H1 (cell line): ENCODE measurements around the gene ZGLP1. TPM values are rescaled to one million over a fixed set of nuclear protein-coding genes. Genes with fewer than 3 reads are reported as not detected.

Source experiments
- CTCF ChIA-PET: fragments of 300-600 bp; sonication (Branson Sonifier 250); formaldehyde crosslinking; loops from one replicate; lab custom pipeline; 2021; ENCODE audit not compliant: partially characterized antibody; lab: Charles Lee
- POLR2A ChIA-PET: fragments of 300-600 bp; sonication (Branson Sonifier 250); formaldehyde crosslinking; loops from one replicate; lab custom pipeline; 2021; ENCODE audit warnings: inconsistent platforms; ENCODE audit not compliant: partially characterized antibody; lab: Charles Lee
- DNase-seq, 2 experiments: peaks; one replicate each; pipeline versions ENCODE4 v3.0.0 to v3.0.0-alpha.2; 2010 to 2022; ENCODE audit warnings: low spot score in 2 of 2, low read depth in 1 of 2, mixed read lengths in 1 of 2
- FAIRE-seq: peaks from 2 replicates; lab custom pipeline; 2011; peaks lifted over from hg19 to GRCh38; lab: Jason Lieb, UNC
- H2AFZ ChIP-seq: 2 replicates; pipeline ENCODE4 v1.8.1; 2012; ENCODE audit warnings: low read length, inconsistent platforms
- H2AK5ac ChIP-seq: 2 replicates; pipeline ENCODE4 v1.6.1; 2013; ENCODE audit warnings: low read depth, low read length
- H2BK120ac ChIP-seq: replicated peaks from 2 replicates; pipeline ENCODE3; 2013; ENCODE audit warnings: low read depth, low read length, inconsistent platforms
- H2BK12ac ChIP-seq: 2 replicates; pipeline ENCODE4 v1.6.1; 2013; ENCODE audit warnings: low read depth, low read length
- H2BK15ac ChIP-seq: 2 replicates; pipeline ENCODE4 v1.6.1; 2013; ENCODE audit warnings: low read length
- H2BK20ac ChIP-seq: 2 replicates; pipeline ENCODE4 v1.6.1; 2013; ENCODE audit warnings: low read length
- H2BK5ac ChIP-seq: 2 replicates; pipeline ENCODE4 v1.6.1; 2013; ENCODE audit warnings: low read depth, low read length
- H3K14ac ChIP-seq: 2 replicates; pipeline ENCODE4 v1.6.1; 2013; ENCODE audit warnings: inconsistent platforms; ENCODE audit not compliant: insufficient read length
- H3K18ac ChIP-seq: 2 replicates; pipeline ENCODE4 v1.6.1; 2013; ENCODE audit warnings: low read length; ENCODE audit errors: extremely low read depth
- H3K23ac ChIP-seq: 2 replicates; pipeline ENCODE4 v1.6.1; 2013; ENCODE audit warnings: inconsistent platforms; ENCODE audit not compliant: insufficient read length
- H3K23me2 ChIP-seq: 2 replicates; pipeline ENCODE4 v1.6.1; 2013; ENCODE audit warnings: low read depth, low read length
- H3K27ac ChIP-seq: 2 replicates; pipeline ENCODE4 v1.6.1; 2011; ENCODE audit warnings: low read depth, low read length, inconsistent platforms
- H3K27me3 ChIP-seq, 4 experiments: replicated peaks in 1 of 4; 1 replicate in 1 of 4; 2 replicates in 3 of 4; pipeline versions ENCODE4 v1.6.1 to v1.8.1; 2011 to 2013; ENCODE audit warnings: low read length in 3 of 4, mild to moderate bottlenecking in 3 of 4, inconsistent platforms in 2 of 4, mixed read lengths in 2 of 4, moderate library complexity in 1 of 4; ENCODE audit not compliant: control insufficient read depth in 3 of 4, insufficient read depth in 3 of 4; ENCODE audit errors: extremely low read depth in 1 of 4
- H3K36me3 ChIP-seq, 4 experiments: 2 replicates each; pipeline versions ENCODE4 v1.6.1 to v1.8.1; 2011 to 2013; ENCODE audit warnings: mild to moderate bottlenecking in 4 of 4, low read length in 3 of 4, moderate library complexity in 2 of 4, control low read depth in 1 of 4, inconsistent platforms in 1 of 4; ENCODE audit not compliant: insufficient read depth in 4 of 4, control insufficient read depth in 2 of 4
- H3K4ac ChIP-seq: replicated peaks from 2 replicates; pipeline ENCODE3; 2013; ENCODE audit warnings: low read length, low read depth, mixed read lengths, inconsistent platforms; ENCODE audit not compliant: insufficient read length
- H3K4me1 ChIP-seq, 4 experiments: replicated peaks in 1 of 4; 1 replicate in 1 of 4; 2 replicates in 3 of 4; pipeline versions ENCODE4 v1.6.1 to v1.8.1; 2011 to 2013; ENCODE audit warnings: low read length in 3 of 4, inconsistent platforms in 2 of 4, mixed read lengths in 1 of 4; ENCODE audit not compliant: insufficient read depth in 4 of 4, control insufficient read depth in 3 of 4
- H3K4me2 ChIP-seq, 2 experiments: 2 replicates each; pipeline versions ENCODE4 v1.6.1 to v1.8.1; 2011 to 2013; ENCODE audit warnings: low read depth in 2 of 2, low read length in 2 of 2, control low read depth in 1 of 2, inconsistent platforms in 1 of 2, mild to moderate bottlenecking in 1 of 2; ENCODE audit not compliant: insufficient read depth in 1 of 2
- H3K4me3 ChIP-seq, 4 experiments: fragments of 200-600, 300-600 bp in 1 of 4; sonication (generic), shearing (Covaris generic), sonication (Bioruptor Twin) in 1 of 4; 2 replicates each; pipeline versions ENCODE4 v1.5.1 to v1.8.1; 2011 to 2016; ENCODE audit warnings: low read length in 4 of 4, low read depth in 3 of 4, control low read depth in 2 of 4, inconsistent platforms in 2 of 4, mild to moderate bottlenecking in 2 of 4, mixed read lengths in 1 of 4, moderate library complexity in 1 of 4; ENCODE audit not compliant: insufficient read depth in 2 of 4; ENCODE audit errors: extremely low read depth in 1 of 4
- H3K56ac ChIP-seq: replicated peaks from 2 replicates; pipeline ENCODE3; 2013; ENCODE audit warnings: low read depth, mild to moderate bottlenecking, mixed read lengths, low read length, inconsistent platforms; ENCODE audit not compliant: insufficient read length
- H3K79me1 ChIP-seq: 2 replicates; pipeline ENCODE4 v1.6.1; 2013; ENCODE audit warnings: low read depth, low read length, control low read depth
- H3K79me2 ChIP-seq, 2 experiments: 2 replicates each; pipeline versions ENCODE4 v1.6.1 to v1.8.1; 2012 to 2013; ENCODE audit warnings: low read length in 2 of 2, mild to moderate bottlenecking in 2 of 2, inconsistent platforms in 1 of 2; ENCODE audit not compliant: insufficient read depth in 2 of 2, control insufficient read depth in 1 of 2
- H3K9ac ChIP-seq, 4 experiments: replicated peaks in 1 of 4; 1 replicate in 1 of 4; 2 replicates in 3 of 4; pipeline versions ENCODE4 v1.6.1 to v1.8.1; 2011 to 2013; ENCODE audit warnings: low read depth in 3 of 4, low read length in 3 of 4, control low read depth in 2 of 4, mild to moderate bottlenecking in 2 of 4, moderate library complexity in 2 of 4, inconsistent platforms in 1 of 4; ENCODE audit errors: extremely low read depth in 1 of 4
- H3K9me3 ChIP-seq, 2 experiments: 2 replicates each; pipeline versions ENCODE4 v1.6.1 to v1.8.1; 2012 to 2013; ENCODE audit warnings: mild to moderate bottlenecking in 2 of 2, moderate library complexity in 2 of 2, control low read depth in 1 of 2, inconsistent platforms in 1 of 2, low read depth in 1 of 2, low read length in 1 of 2, mixed read lengths in 1 of 2; ENCODE audit not compliant: insufficient read depth in 2 of 2
- H4K20me1 ChIP-seq, 2 experiments: replicated peaks in 1 of 2; 2 replicates each; pipeline versions ENCODE3 to v1.8.1; 2011 to 2013; ENCODE audit warnings: inconsistent platforms in 2 of 2, low read length in 2 of 2, mild to moderate bottlenecking in 1 of 2; ENCODE audit not compliant: insufficient read depth in 2 of 2, control insufficient read depth in 1 of 2
- H4K5ac ChIP-seq: 2 replicates; pipeline ENCODE4 v1.6.1; 2013; ENCODE audit warnings: low read length, low read depth, mixed read lengths, inconsistent platforms; ENCODE audit not compliant: insufficient read length
- H4K8ac ChIP-seq: 2 replicates; pipeline ENCODE4 v1.8.0; 2013; ENCODE audit warnings: mild to moderate bottlenecking, moderate library complexity, low read length, inconsistent platforms; ENCODE audit not compliant: insufficient read depth; ENCODE audit errors: extremely low read depth
- H4K91ac ChIP-seq: replicated peaks from 2 replicates; pipeline ENCODE3; 2013; ENCODE audit warnings: low read length, mixed read lengths, inconsistent platforms; ENCODE audit not compliant: insufficient read length
- CHD2 ChIP-seq: IDR thresholded peaks from 2 replicates; pipeline ENCODE4 v1.6.1; 2012; ENCODE audit warnings: low read length, improper control_type of control experiment
- HDAC6 ChIP-seq: IDR thresholded peaks from one replicate; pipeline ENCODE4 v1.7.1; 2012; ENCODE audit warnings: low read depth, mild to moderate bottlenecking, inconsistent platforms, low read length, moderate library complexity
- JUND ChIP-seq: IDR thresholded peaks from 2 replicates; pipeline ENCODE4 v1.6.1; 2011; ENCODE audit warnings: mild to moderate bottlenecking, improper control_type of control experiment, low read length
- NANOG ChIP-seq: IDR thresholded peaks from 2 replicates; pipeline ENCODE4 v1.6.1; 2011; ENCODE audit warnings: low read length, low read depth, mild to moderate bottlenecking, inconsistent platforms; ENCODE audit not compliant: insufficient read depth, poor library complexity, severe bottlenecking
- POLR2A ChIP-seq, 2 experiments: IDR thresholded peaks; 1 replicate in 1 of 2; 2 replicates in 1 of 2; pipeline ENCODE4 v1.6.1; 2011; ENCODE audit warnings: low read depth in 2 of 2, low read length in 2 of 2, mild to moderate bottlenecking in 2 of 2; ENCODE audit errors: control extremely low read depth in 1 of 2
- POU5F1 ChIP-seq: IDR thresholded peaks from 2 replicates; pipeline ENCODE4 v1.6.1; 2011; ENCODE audit warnings: low read depth, mild to moderate bottlenecking, low read length, moderate library complexity
- RFX5 ChIP-seq: IDR thresholded peaks from 2 replicates; pipeline ENCODE4 v1.6.1; 2011; ENCODE audit warnings: low read depth, low read length, improper control_type of control experiment, borderline replicate concordance
- SIRT6 ChIP-seq: IDR thresholded peaks from one replicate; pipeline ENCODE4 v1.7.1; 2012; ENCODE audit warnings: low read length, inconsistent platforms
- SIX5 ChIP-seq: IDR thresholded peaks from 2 replicates; pipeline ENCODE4 v1.6.1; 2011; ENCODE audit warnings: mild to moderate bottlenecking, low read depth, low read length
- SP2 ChIP-seq: IDR thresholded peaks from 2 replicates; pipeline ENCODE4 v1.6.1; 2012; ENCODE audit warnings: mild to moderate bottlenecking, low read length, inconsistent platforms
- WGBS, 2 experiments: shearing (Covaris generic) in 1 of 2; methylation state at CpG; one replicate each; pipeline versions ENCODE4 v1.1.6 to v1.1.7; 2013 to 2015; ENCODE audit warnings: low lambda C conversion rate in 2 of 2, mixed read lengths in 2 of 2, inconsistent platforms in 1 of 2, low coverage in 1 of 2, missing lambda C conversion rate in 1 of 2; ENCODE audit not compliant: insufficient replicate concordance in 2 of 2, insufficient coverage in 1 of 2, insufficient read length in 1 of 2; ENCODE audit errors: extremely low coverage in 1 of 2, missing lambda C conversion rate in 1 of 2; 5-methylcytosine and 5-hydroxymethylcytosine counted together
- polyA plus RNA-seq, 7 experiments: library from polyadenylated mRNA; depleted of rRNA in 3 of 7; stranded (reverse) in 5 of 7; unstranded in 2 of 7; fragments of >200 nt in 5 of 7; fragments of 200-250 nt in 2 of 7; gene quantifications; 1 replicate in 5 of 7; 2 replicates in 1 of 7; 4 replicates in 1 of 7; pipeline versions ENCODE4 v1.2.1 to v1.2.3, GENCODE V29; 2011 to 2013; ENCODE audit warnings: missing spikeins in 2 of 7, mixed read lengths in 2 of 7
- total RNA-seq: library from RNA; stranded (reverse); fragmentation: NEBNext Ultra II Directional; extraction: Animal tissue kit (Norgen Biotek cat#: 25700); gene quantifications from 2 replicates; pipeline ENCODE4 v1.2.1, GENCODE V29; 2021
- TF ChIP-seq, protein P1 (sequence below), 3 experiments: IDR thresholded peaks; 1 replicate in 2 of 3; 2 replicates in 1 of 3; pipeline versions ENCODE4 v1.5.1 to v1.6.1; 2011; ENCODE audit warnings: low read length in 3 of 3, mild to moderate bottlenecking in 3 of 3, inconsistent platforms in 2 of 3, low read depth in 1 of 3, moderate library complexity in 1 of 3; ENCODE audit not compliant: insufficient read depth in 1 of 3; ENCODE audit errors: control extremely low read depth in 1 of 3

Gene ZGLP1
- total and polyA plus RNA-seq, 2 of the 8 experiments (the other 6 are each of a cell fraction or from before 2014, with no cell fraction given) = 4.2 to 5.1 TPM

DNA sequence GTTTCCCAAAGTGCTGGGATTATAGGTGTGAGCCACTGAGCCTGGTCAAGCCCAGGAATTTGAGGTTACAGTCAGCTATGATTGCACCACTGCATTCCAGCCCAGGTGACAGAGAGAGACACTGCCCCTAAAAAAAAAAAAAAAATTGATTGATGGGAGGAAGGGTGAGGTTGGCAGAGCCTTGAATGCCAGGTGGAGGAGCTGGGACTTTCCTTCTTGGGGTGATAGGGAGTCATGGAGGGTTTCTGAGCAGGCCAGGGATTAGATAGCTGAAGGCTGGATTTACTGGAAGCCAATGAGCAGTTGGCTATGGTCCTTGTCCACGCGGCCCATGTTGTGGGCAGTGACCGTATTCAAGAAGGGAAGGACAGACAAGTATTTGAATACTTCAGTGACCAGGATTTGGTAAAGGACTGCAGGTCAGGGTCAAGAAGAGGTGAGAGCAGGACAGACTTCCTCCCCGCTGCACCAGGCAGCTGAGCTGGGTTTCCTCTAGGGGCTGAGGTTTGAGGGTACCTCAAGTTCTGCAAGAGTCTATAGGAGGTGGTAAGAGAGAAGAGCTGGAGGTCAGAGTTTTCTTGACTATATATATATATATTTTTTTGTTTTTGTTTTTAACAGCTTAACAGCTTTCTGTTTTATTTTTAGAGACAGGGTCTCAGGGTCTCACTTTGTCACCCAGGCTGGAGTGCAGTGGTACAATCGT, 29.7 kb downstream of the ZGLP1 start:
- no peak overlapping the region for H3K9ac ChIP-seq
- H2AFZ ChIP-seq = no peak overlapping the region
- no peak overlapping the region for H3K27ac ChIP-seq
- POLR2A ChIA-PET = interaction anchor here (0.6 to 2.0 kb wide), 4 partner anchors 9 to 17 kb away, joined by 3 to 6 read pairs (median 4); partner anchors contain the start of genes ICAM1 and ICAM5
- H3K14ac ChIP-seq = no peak overlapping the region
- H3K4me3 ChIP-seq = no peak overlapping the region
- no peaks in the 10 kb centered on the region for H3K27me3 ChIP-seq
- no peak overlapping the region for H4K91ac ChIP-seq
- no peak overlapping the region for H2BK120ac ChIP-seq
- H3K23ac ChIP-seq = no peak overlapping the region
- peaks cover 0 to 5% (median 2%) of the 10 kb centered on the region in 4 experiments; a peak in 1 of 7 replicates for H3K4me1 ChIP-seq
- no peak overlapping the region for H2BK5ac ChIP-seq
- H4K20me1 ChIP-seq = no peaks in the 10 kb centered on the region
- H2BK15ac ChIP-seq = no peak overlapping the region; the same call in 1 of the 2 replicates
- H3K9me3 ChIP-seq = no peaks in the 10 kb centered on the region
- no peak overlapping the region for H3K18ac ChIP-seq
- H2AK5ac ChIP-seq = no peak overlapping the region
- no peaks in the 10 kb centered on the region for H3K36me3 ChIP-seq
- no peak for FAIRE-seq
- H2BK12ac ChIP-seq = no peak overlapping the region
- H3K23me2 ChIP-seq = no peaks in the 10 kb centered on the region
- H4K8ac ChIP-seq = no peak overlapping the region
- H3K79me1 ChIP-seq = no peaks in the 10 kb centered on the region; the same call in 1 of the 2 replicates
- no peak overlapping the region for H2BK20ac ChIP-seq
- CTCF ChIA-PET = interaction anchor here (0.6 to 11.6 kb wide), 10 partner anchors 9 to 176 kb away, joined by 3 to 94 read pairs (median 4); partner anchors contain the start of genes ICAM1 and ICAM5
- 93% methylated on average over 5 of the region's 5 CpGs; no CpG with 5 or more reads in 1 of the 2 experiments for WGBS, 2 experiments
- H3K79me2 ChIP-seq = no peaks in the 10 kb centered on the region
- DNase-seq = no peak
- no peak overlapping the region for H3K56ac ChIP-seq
- H3K4me2 ChIP-seq = no peak overlapping the region
- H3K4ac ChIP-seq = no peak overlapping the region
- no peak overlapping the region for H4K5ac ChIP-seq
- TF ChIP-seq NANOG (no peak), CHD2 (no peak), POU5F1 (no peak), SIX5 (no peak), HDAC6 (no peak), SP2 (no peak), JUND (no peak), RFX5 (no peak), SIRT6 (no peak), POLR2A (IDR thresholded peaks at IDR 0.05; ENCODE audit: control extremely low read depth in 1 of 2, low read depth in 2 of 2, low read length in 2 of 2) (no peak)
- TF ChIP-seq, protein P1, sequence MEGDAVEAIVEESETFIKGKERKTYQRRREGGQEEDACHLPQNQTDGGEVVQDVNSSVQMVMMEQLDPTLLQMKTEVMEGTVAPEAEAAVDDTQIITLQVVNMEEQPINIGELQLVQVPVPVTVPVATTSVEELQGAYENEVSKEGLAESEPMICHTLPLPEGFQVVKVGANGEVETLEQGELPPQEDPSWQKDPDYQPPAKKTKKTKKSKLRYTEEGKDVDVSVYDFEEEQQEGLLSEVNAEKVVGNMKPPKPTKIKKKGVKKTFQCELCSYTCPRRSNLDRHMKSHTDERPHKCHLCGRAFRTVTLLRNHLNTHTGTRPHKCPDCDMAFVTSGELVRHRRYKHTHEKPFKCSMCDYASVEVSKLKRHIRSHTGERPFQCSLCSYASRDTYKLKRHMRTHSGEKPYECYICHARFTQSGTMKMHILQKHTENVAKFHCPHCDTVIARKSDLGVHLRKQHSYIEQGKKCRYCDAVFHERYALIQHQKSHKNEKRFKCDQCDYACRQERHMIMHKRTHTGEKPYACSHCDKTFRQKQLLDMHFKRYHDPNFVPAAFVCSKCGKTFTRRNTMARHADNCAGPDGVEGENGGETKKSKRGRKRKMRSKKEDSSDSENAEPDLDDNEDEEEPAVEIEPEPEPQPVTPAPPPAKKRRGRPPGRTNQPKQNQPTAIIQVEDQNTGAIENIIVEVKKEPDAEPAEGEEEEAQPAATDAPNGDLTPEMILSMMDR (IDR thresholded peaks at IDR 0.05; ENCODE audit: control extremely low read depth in 1 of 3, insufficient read depth in 1 of 3, low read depth in 1 of 3, low read length in 3 of 3) = no peak
